ENCODE data around the gene ZNF625.

ZNF625 gene

DNA sequence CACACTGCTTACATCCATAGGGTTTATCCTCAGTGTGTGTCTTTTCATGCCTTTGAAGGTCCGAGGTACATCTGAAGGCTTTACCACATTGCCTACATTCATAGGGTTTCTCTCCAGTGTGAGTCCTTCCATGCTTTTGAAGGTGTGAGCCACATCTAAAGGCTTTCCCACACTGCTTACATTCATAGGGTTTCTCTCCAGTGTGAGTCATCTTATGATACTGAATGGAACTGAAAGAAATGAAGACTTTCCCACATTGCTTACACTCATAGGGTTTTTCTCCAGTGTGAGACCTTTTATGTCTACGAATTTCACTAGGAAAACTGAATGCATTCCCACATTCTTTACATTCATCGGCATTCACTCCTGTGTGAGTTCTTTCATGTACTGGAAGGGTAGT, 23.5 kb downstream of the ZNF625 start:
- intact Hi-C loops (cut with DNase I; ENCODE audit: low total_unique reads), result no loop called here
- peaks cover 3 to 57% (median 29%) of the 10 kb centered on the region in 3 donors for H3K9me3 ChIP-seq
- H3K4me3 ChIP-seq, result no peak overlapping the region
- no peaks in the 10 kb centered on the region for H3K4me1 ChIP-seq
- H3K36me3 ChIP-seq, result peaks cover 56 to 62% (median 59%) of the 10 kb centered on the region in 3 donors
- TF ChIP-seq, protein P1, sequence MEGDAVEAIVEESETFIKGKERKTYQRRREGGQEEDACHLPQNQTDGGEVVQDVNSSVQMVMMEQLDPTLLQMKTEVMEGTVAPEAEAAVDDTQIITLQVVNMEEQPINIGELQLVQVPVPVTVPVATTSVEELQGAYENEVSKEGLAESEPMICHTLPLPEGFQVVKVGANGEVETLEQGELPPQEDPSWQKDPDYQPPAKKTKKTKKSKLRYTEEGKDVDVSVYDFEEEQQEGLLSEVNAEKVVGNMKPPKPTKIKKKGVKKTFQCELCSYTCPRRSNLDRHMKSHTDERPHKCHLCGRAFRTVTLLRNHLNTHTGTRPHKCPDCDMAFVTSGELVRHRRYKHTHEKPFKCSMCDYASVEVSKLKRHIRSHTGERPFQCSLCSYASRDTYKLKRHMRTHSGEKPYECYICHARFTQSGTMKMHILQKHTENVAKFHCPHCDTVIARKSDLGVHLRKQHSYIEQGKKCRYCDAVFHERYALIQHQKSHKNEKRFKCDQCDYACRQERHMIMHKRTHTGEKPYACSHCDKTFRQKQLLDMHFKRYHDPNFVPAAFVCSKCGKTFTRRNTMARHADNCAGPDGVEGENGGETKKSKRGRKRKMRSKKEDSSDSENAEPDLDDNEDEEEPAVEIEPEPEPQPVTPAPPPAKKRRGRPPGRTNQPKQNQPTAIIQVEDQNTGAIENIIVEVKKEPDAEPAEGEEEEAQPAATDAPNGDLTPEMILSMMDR (IDR thresholded peaks at IDR 0.05), result no peak
- no peak for DNase-seq
- H3K27ac ChIP-seq, result no peak overlapping the region
- no peaks in the 10 kb centered on the region for H3K27me3 ChIP-seq

DNA sequence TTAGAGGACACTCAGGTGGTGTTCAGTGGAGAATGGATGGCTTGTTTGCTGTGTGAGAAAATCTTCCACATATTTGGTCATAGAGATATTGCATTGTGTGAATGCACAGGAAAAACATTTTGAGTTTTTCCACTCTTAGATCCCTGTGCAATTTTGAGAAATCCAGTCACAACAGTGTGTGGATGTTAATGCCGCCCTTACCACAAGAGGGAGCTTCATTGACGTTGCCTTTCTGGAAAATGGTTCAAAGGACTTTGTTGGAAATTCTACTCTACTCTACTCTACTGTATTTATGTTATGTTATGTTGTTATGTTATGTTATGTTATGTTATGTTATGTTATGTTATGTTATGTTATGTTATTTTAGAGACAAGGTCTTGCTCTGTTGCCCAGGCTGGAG, 29.8 kb downstream of the ZNF625 start:
- DNase-seq, result no peak
- Histone ChIP-seq H3K27ac (no peak overlapping the region), H3K27me3 (no peaks in the 10 kb centered on the region), H3K4me3 (no peak overlapping the region), H3K9me3 (peaks cover 0 to 29% (median 6%) of the 10 kb centered on the region in 3 donors), H3K4me1 (no peaks in the 10 kb centered on the region), H3K36me3 (peaks cover under 1 to 9% (median 5%) of the 10 kb centered on the region in 3 donors)
- intact Hi-C loops (cut with DNase I; ENCODE audit: low total_unique reads), result no loop called here
- TF ChIP-seq, protein P1 (IDR thresholded peaks at IDR 0.05), result peak; percentile 37 to 39

DNA sequence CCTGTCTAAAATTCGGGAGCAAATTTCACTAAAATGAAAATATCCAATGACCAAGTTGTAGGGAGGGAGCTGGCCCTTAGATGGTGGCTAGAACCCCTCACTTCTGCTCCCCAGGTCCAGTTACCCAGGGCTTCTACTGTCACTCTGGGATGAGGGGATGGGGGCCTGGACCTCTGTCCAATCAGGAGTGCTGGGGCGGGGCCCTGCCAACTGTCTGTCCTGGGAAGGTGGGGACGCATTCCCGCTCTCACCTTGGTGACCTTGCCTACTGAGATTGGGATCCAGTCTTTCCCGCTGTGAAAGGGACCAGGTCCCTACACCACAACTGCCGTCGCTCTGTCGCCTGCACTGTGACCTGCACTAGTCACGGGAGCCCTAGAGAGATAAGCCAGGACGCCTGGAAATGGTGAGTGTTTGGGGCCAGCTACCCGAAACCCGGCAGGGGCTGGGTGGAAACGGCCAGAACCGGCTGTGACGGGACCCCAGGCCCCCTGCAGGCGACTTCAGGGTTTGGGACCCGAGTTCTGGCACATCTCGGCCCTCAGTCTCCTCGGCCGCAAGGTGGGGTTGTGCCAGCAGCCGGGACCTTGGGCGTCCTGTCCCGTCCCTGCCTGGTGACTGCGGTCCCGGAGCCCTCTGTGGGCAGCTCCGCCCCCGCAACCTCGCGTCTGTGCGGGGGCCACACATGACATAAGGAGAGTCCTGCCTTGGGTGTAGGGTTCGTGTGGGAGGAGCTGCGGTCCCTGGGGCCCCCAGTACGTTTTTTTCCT, 39.1 kb downstream of the ZNF625 start:
- Histone ChIP-seq H3K36me3 (peaks cover 5 to 17% (median 14%) of the 10 kb centered on the region in 3 donors), H3K4me1 (no peaks in the 10 kb centered on the region), H3K27me3 (no peaks in the 10 kb centered on the region), H3K9me3 (peaks cover 0 to 29% (median 6%) of the 10 kb centered on the region in 3 donors), H3K4me3 (no peak overlapping the region), H3K27ac (no peak overlapping the region)
- intact Hi-C loops (cut with DNase I; ENCODE audit: low total_unique reads), result no loop called here
- DNase-seq, result no peak
- TF ChIP-seq, protein P1 (IDR thresholded peaks at IDR 0.05), result no peak

DNA sequence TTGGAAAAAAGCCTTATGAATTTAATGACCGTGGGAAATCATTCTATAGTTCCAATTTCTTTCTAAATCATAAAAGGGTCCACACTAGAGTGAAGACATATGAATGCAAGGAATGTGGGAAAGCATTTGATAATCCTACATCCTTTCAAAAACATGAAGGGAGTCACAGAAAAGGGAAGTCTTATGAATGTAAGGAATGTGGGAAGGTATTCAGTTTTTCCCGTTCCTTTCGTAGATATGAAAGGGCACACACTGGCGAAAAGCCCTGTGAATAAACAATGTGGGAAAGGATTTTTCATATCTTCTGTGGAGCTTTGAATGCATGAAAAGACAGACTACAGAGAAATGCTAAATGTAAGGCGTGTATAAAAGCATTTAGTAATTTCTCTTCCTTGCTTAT, 43.4 kb downstream of the ZNF625 start:
- Histone ChIP-seq H3K4me3 (no peak overlapping the region), H3K36me3 (peaks cover 32 to 57% (median 36%) of the 10 kb centered on the region in 3 donors), H3K27ac (no peak overlapping the region), H3K27me3 (no peaks in the 10 kb centered on the region), H3K4me1 (no peaks in the 10 kb centered on the region), H3K9me3 (peaks cover 0 to 56% (median 14%) of the 10 kb centered on the region in 3 donors)
- TF ChIP-seq, protein P1 (IDR thresholded peaks at IDR 0.05), result no peak
- DNase-seq, result no peak
- intact Hi-C loops (cut with DNase I; ENCODE audit: low total_unique reads), result no loop called here

DNA sequence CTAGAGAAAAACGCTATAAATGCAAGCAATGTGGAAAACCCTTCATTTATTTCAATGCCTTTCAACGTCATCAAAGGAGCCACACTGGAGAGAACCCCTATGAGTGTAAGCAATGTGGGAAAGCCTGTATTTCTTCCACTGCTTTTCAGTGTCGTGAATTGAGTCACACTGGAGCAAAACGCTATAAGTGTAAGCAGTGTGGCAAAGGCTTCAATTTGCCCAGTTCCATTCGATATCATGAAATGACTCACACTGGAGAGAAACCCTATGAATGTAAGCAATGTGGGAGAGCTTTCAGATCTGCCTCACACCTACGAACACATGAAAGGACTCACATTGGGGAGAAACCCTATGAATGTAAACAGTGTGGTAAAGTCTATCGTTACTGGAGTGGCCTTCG, 43.8 kb downstream of the ZNF625 start:
- intact Hi-C loops (cut with DNase I; ENCODE audit: low total_unique reads), result no loop called here
- Histone ChIP-seq H3K4me3 (no peak overlapping the region), H3K4me1 (no peaks in the 10 kb centered on the region), H3K9me3 (peaks cover 0 to 56% (median 14%) of the 10 kb centered on the region in 3 donors), H3K27me3 (no peaks in the 10 kb centered on the region), H3K36me3 (peaks cover 32 to 57% (median 36%) of the 10 kb centered on the region in 3 donors), H3K27ac (no peak overlapping the region)
- TF ChIP-seq, protein P1 (IDR thresholded peaks at IDR 0.05), result no peak
- DNase-seq, result no peak

All from tibial artery (tissue), 4 donors.